Omental fat pad (tissue), 4 donors: Measurements from ENCODE around the gene INTS1. TPM values are rescaled to one million over a fixed set of nuclear protein-coding genes. Genes with fewer than 3 reads are reported as not detected.
"Not testable (repeated sequence)": the region's sequence is repeated elsewhere in the genome, so short reads cannot be mapped to it uniquely, and the experiment has no call there.

Experiments
- ATAC-seq: fragments of 150-250 bp; one replicate; pipeline ENCODE4 v1.9.1; 2016; ENCODE audit warnings: mild to moderate bottlenecking, moderate library complexity; ENCODE audit not compliant: low FRiP score
- DNase-seq: peaks from one replicate; pipeline ENCODE4 v3.0.0-alpha.2; 2019; ENCODE audit warnings: low spot score
- CTCF ChIP-seq, 3 donors: fragments of 450-650 bp; IDR thresholded peaks; one replicate each; pipeline ENCODE4 v1.5.1; 2016 to 2017; ENCODE audit warnings: antibody characterized with exemption in 3 of 3, mild to moderate bottlenecking in 3 of 3, moderate library complexity in 2 of 3
- total RNA-seq, 4 donors: library from RNA; depleted of rRNA; stranded (reverse); fragments of >200 nt; gene quantifications; one replicate each; pipeline ENCODE4 v1.1.0, GENCODE V29; 2016

INTS1 gene
- total RNA-seq, 4 donors from 2014 or later = 22.4 to 39.4 (median 32.0) TPM

GRCh38 chr7:1450431-1450830 is 53.8 kb downstream of the INTS1 start:
- no peak for DNase-seq
- TF ChIP-seq CTCF (IDR thresholded peaks at IDR 0.05) = no peak
- ATAC-seq = no peak

- no peak for TF ChIP-seq CTCF (IDR thresholded peaks at IDR 0.05)
- no peak for ATAC-seq
- no peak for DNase-seq
Observed at GRCh38 chr7:1449951-1450350, 54.2 kb downstream of the INTS1 start.

- DNase-seq = no peak
- no peak for ATAC-seq
- no peak for TF ChIP-seq CTCF (IDR thresholded peaks at IDR 0.05)
Observed at GRCh38 chr7:1449501-1449900, 54.7 kb downstream of the INTS1 start.

- no peak for TF ChIP-seq CTCF (IDR thresholded peaks at IDR 0.05)
- ATAC-seq = no peak
- no peak for DNase-seq
Observed at GRCh38 chr7:1448958-1449357, 55.2 kb downstream of the INTS1 start.

- ATAC-seq = peak; percentile 20
Observed at GRCh38 chr7:1447551-1448244, 56.5 kb downstream of the INTS1 start.

GRCh38 chr7:1447112-1447511 is 57.1 kb downstream of the INTS1 start:
- DNase-seq (no peak), ATAC-seq (no peak)
- no peak for TF ChIP-seq CTCF (IDR thresholded peaks at IDR 0.05)

More at GRCh38 chr7:1447551-1448244, 56.5 kb downstream of the INTS1 start:
- TF ChIP-seq CTCF (IDR thresholded peaks at IDR 0.05) = no peak
- DNase-seq = no peak

GRCh38 chr7:1446620-1447032 is 57.6 kb downstream of the INTS1 start:
- TF ChIP-seq CTCF (IDR thresholded peaks at IDR 0.05) = no peak
- ATAC-seq (no peak), DNase-seq (no peak)

- not testable (repeated sequence) for ATAC-seq, DNase-seq
Observed at GRCh38 chr7:1446026-1446425, 58.2 kb downstream of the INTS1 start.
